Measurements from ENCODE around the gene KAT2A.
"Not testable (repeated sequence)": the region's sequence is repeated elsewhere in the genome, so short reads cannot be mapped to it uniquely, and the experiment has no call there.

The KAT2A gene

DNA sequence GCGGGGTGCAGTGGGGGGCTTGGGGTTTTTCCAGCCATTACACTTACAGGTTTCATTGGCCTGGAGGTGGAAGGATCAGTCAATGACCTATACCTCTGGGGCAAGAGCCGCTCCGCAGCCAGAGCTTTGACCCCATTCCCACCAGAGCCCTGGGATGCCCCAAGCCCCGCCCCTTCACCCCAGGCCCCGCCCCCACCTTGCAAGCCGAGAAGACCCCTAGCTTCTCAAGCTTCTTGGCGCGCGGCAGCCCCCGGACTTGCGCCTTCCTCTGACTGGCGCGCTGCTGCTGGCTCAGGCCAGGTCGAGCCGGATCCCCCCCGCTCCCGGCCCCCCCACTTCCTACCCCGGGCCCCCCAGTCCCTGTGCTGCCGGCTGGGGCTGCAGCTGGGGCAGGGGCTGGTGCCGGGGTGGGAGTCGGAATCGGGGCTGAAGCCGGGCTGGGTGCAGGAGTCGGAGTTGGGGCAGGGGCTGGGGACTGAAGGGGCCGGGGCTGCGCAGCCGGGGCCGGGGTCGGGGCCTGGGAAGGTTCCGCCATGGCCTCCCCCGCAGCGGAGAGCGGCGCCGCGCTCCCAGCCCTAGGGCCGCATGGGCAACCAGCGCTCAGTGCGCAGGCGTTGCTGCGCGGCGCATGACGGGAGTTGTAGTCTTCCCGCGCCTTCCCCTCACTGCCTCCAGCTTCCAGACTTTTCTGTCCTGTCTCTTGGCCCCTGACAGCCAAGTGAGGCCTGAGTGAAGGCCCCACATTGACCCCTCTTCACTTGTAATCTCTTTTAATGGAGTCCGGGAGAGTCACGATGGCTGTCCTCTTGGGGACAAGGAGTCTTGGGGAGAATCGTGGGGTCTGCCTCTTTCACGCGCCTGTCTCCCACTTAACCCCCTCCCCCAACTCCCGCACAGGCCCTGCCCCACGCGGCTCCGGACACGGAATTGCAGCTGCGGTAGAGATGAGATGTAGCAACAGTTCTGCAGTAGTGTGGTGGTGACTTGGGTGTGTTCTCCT, at the start of gene KAT2A:
Gene KAT2A (minus strand): TSS at position 598 of the 1,000 bp plus-strand sequence. CDS start 63 bp downstream, at position 535.
- peak; percentile 83 for DNase-seq

DNA sequence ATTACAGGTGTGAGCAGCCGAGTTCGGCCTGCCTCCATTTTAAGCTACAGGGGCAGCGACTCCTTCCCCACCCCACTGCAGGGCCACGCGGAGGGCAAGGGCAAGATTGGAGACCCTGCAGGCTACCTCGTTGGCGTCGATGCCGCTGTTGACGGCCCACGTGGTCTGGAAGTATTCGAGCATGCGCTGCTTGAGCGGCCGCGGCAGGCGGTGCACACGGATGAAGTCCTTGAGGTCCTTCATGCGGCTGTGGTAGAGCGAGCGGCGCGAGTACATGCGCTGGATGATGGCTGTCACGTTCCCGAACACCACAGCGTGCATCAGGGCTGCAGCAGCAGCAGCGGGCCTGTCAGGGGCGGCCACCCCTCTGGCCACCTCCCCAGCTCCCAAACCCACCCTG, 48.2 kb upstream of the KAT2A start:
- DNase-seq = no peak

DNA sequence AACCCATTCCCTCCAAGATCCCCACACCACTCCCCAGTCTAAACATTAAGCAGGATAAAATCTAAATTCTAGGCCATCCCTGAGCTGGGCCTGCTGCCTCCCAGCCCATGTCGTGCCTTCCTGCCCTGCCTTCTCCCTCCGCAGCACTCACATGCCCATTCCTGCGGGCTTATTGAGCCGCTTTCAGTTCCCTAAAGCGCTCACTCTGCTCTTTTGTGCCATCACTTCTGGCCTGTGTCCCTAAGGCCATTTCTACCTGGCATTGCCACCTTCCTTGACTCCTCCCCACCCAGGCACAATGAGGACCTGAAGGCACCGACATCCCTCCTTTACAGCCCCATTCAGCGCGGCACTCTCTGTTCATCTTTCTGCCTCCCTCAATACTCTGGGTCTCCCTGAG, 46.6 kb upstream of the KAT2A start:
- DNase-seq = no peak

DNA sequence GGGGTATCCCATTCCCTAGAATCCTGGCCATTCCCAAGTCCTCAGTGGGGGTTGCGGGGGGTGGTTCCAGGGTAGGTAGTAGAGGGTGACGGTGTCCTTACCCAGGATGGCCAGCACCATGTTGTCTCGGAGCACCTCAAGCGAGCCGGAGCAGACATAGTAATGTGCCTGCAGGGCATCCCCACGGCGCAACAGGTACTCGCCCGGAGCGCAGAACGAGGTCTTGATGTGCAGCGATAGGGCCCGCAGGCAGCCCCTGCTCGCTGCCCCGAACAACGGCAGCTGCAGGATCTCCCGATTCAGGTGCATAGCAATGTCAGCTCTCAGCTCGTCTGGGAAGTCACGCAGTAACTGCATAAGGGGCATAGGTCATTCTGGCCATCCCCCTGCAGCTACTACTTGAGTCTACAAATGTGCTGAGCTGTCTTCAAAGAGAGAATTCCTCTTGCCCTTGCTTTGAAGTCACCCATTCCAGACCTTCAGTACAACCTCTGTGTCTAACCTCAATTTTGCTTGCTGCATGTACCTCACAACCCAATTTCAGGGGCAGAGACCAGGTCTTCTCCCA, 45.1 kb upstream of the KAT2A start:
- no peak for DNase-seq

DNA sequence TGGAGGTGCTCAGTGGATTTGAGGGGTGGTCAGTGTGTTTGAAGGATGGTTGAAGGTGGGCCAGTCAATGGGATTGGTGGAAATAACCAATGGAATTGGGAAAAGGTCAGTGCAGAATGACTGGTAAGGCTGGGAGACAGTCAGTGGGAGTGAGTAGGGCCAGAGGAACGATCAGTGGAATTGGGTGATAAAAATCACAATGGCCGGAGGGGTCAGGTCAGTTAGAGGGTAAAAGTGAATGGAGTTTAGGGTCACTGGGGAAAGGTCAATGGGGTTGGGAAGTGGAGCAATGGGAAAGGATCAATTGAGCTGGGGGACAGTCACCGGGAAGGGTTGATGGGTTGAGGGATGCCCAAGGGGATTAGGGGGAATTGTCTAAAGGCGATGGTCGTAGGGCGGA, 44.6 kb upstream of the KAT2A start:
- no peak for DNase-seq

DNA sequence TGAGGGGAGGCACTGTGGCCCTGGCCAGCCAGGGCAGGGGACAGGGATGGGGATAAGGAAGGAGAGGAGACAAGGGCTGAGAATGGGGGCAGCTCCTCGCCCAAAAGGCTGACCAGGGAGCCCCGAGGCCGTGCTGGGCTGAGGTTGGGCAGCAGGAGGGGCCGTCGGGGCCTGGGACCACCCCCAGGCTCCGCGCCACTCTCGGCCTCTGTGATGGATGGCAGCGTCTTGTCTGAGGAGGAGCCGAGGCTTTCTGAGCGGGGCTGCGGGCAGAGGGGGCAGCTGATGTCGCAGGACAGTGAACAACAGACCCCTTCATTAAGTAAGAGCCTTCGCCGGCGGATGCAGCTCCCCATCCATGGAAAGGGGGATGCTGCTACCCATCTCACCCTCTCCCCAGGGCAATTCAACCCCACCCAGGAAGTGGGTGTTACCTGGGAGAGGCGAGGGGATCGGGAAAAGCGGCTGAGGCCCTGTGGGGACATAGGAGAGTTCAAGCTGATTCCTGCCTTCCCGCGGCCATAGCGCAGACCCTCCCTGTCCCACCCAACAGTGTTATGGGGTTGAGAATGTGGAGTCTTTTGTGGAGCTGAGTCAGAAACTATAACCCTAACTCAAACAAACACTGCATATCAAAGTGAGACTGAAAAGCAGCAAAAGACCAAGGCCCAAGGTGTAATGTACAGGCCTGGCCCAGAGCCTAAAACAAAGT, 42.7 kb upstream of the KAT2A start:
- DNase-seq = no peak

DNA sequence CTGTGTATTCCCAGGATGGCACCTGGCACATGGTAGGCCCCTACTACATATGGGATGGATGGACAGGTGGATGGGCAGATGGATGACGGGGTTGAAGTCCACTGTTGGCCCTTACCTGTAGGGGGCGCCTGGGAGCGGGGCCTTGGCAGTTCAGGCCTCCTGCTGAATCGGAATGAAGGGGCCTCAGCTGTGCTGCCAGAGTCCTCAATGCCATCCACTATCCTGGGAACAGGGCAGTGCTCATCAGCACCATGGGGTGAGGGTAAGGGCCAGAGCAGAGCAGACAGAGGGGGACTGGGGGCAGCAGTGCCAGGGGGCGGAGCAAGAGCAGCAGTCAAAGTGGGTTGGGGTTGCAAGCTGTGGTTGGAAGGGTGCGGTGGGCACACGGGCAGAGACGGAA, 41.9 kb upstream of the KAT2A start:
- DNase-seq = no peak

DNA sequence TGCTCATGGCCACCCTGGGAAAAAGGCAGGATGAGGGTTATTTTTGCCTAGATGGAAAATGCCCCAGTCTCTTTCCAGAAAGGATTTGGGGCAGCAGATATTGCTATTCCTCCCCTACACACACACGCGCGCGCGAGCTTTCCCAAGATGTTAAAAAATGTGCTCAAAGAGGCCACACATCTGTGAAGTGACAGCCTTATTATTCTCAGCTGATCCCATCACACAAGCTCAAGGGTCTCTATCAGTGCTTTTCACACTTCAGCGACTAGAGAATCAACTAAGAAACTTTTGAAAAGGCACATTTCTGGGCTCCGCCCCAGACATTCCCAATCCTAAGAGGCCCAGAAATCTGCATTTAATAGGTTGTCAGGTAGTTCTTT, 39.4 kb upstream of the KAT2A start:
- DNase-seq = no peak

DNA sequence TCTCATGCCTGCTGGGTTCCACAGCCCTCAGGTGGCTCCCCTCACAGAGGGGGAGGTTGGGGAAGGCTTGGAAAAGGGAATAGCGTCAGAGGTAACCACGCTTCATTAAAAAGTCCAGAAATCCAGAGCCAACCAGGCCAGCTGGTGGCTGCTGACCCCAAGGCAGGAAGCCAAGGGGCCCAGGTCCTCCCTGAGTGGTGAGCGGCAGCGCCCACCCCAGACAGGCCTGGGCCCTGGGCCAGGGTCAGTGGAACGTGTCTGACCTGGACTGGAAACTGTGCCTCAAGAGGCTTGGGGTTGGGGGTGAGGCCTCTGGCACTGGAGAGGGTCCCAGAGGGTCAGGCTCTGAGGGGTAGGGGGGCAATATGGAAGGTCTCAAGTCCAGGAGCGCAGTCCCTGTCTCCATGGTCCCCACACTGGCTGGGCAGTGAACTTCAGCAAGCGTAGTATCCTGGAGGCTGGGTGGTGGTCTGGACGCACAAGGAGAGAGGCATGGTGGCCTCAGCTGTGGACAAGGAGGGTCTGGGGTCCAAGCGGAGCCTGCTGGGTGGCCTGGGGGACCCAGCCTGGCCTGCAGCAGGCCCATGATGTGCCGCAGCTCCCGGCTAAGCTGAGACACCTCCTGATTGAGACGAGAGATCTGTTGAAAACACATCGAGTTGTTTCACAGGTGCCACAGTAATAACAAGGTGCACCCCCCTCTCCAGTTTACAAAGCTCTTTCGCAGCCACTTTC, 38.8 kb upstream of the KAT2A start:
- no peak for DNase-seq

DNA sequence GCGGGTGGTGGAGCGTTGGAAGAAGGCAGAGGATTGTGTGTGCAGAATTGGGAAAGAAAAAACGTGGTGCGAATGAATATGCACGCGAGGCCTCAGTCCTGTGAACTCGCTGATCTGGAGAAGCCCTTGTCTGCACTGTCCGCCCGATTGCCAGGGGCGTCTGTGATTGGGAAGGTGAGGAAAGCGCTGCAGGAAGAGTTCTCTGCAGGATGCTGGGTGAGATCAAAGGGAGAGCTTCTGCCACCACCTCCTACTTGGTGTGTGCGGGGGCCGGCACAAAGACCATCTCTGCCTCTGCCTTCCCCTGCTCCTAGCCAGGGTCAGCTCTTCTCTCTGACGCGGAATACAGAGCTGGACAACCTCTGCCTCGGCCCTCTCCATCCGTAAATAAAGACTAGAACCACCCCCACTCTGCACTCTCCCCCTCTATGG, 34.5 kb upstream of the KAT2A start:
- DNase-seq = no peak

DNA sequence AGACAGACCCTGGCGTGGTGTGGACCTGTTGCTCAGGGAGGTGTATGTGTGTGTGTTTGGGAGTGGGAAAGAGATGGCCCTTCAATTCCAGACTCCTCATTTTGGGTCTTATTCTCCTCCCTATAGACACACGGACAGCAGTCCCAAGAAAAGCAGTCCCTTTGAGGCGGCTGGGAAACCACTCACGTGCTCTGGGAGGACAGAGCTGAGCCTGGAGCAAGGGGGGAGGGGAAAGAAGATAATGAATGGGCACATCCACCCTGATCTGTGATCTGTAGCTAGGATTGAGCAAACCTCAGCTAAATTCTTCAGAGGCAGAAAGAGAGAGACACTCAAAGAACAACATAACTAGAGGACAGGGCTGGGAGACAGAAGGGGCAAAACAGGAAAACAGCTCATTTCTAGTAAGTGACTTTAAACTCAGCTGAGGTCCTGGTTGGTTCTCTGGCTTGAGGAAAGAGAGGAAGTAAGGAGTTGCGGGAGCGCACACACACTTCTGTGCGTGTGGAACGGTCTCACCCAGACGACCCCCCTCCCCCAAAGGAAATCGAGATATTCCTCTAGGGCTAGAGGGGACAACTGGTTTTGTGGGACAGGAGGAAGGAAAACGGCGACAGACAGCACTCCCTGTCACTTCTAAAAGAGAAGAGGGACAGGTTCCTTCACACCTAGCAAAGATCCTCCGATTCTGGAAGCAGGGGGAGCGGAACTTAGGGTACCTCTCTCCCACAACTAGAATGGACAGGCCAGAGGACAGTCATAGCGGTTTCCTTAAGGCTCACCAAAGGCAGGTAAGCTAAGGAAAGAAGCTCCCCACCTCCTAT, 33.0 kb upstream of the KAT2A start:
- DNase-seq = no peak

DNA sequence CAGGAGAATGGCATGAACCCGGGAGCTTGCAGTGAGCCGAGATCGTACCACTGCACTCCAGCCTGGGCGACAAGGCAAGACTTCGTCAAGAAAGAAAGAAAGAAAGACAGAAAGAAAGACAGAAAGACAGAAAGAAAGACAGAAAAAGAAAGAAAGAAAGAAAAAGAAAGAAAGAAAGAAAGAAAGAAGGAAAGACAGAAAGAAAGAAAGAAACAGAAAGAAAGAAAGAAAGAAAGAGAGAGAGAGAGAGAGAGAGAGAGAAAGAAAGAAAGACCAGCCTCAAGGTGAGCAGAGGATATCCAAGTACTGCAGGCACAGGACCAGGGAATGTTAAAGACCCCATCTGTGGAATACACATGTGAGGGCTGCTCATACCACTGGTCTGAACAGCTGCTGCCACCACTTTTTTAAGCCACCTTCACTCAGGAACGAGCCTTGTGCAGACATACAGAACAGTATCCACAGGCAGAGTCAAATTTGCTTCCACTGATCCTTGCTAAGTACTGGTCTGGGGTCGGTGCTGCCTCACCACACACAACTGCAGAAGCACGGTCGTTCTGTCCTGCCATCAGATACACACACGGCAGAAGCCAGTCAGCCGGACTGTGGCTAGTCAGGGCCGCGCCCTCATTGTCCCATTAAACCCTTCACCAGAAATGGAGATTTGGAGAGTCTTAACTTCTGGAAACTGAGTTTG, 25.9 kb upstream of the KAT2A start:
- DNase-seq = no peak

DNA sequence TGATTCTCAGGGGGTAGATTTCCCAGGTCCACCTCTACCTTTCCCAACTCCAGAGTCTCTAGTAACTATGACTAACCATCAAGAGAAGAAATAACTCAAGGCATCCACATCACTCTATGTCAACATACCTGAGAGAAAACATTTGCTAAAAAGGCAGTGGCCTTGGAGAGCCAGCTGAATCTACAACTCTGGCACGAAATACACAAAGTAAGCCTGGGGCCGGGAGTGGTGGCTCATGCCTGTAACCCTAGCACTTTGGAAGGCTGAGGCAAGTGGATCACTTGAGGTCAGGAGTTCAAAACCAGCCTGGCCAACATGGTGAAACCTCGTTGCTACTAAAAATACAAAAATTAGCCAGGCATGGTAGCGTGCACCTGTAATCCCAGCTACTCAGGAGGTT, 22.0 kb upstream of the KAT2A start:
- DNase-seq = not testable (repeated sequence)

DNA sequence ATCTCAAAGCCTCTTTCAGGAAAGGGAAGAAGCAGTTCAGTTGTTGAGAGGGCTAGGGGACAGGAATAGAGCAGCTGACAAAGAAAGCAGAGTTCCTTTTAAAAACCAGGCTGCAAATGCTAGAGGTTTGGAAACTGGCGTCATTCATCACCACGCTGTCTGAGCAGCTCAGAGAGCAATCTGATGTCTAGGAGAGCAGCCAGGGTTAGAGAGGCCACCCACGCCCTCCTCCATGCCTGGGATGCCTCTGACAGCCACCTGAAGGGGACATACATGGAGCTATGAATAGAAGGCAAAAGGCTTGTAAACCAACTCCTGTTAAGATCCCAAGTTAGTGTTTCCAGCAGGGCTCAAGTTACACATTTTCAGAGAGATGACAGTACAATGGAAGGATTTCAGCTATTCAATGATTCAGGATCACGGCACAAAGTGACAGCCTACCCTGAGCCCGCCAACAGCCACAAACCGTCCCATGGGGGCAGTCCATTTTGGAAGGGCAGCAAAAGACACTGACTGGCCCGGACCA, 21.3 kb upstream of the KAT2A start:
- DNase-seq = no peak

DNA sequence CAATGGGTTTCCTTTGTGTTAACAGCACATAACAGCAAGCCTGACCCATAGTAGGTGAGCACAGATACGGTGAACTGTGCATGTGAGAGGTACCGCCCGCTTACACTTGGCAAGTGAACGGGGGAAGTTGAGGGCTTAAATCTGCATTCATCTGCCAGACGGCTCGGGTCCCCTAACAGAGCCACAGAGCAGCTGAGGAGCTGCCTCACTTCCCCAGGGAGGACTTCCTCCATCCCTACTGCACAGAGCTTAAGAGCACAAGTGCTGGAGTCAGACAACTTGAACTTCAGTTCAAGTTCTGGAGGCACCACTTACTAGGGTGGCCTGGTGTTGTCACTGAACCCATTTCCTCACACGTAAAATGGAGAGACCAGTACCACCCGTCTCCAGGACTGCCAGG, 20.2 kb upstream of the KAT2A start:
- DNase-seq = no peak

DNA sequence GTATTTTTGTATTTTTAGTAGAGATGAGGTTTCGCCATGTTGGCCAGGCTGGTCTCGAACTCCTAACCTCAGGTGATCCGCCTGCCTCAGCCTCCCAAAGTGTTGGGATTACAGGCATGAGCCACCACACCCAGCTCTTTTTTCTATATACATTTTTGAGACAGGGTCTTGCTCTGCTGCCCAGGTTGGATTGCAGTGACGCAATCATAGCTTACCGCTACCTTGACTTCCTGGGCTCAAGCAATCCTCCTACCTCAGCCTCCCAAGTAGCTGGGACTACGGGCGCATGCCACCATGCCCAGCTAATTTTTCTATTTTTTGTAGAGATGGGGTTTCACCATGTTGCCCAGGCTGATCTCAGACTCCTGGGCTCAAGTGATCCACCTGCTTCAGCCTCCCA, 19.5 kb upstream of the KAT2A start:
- DNase-seq = not testable (repeated sequence)

DNA sequence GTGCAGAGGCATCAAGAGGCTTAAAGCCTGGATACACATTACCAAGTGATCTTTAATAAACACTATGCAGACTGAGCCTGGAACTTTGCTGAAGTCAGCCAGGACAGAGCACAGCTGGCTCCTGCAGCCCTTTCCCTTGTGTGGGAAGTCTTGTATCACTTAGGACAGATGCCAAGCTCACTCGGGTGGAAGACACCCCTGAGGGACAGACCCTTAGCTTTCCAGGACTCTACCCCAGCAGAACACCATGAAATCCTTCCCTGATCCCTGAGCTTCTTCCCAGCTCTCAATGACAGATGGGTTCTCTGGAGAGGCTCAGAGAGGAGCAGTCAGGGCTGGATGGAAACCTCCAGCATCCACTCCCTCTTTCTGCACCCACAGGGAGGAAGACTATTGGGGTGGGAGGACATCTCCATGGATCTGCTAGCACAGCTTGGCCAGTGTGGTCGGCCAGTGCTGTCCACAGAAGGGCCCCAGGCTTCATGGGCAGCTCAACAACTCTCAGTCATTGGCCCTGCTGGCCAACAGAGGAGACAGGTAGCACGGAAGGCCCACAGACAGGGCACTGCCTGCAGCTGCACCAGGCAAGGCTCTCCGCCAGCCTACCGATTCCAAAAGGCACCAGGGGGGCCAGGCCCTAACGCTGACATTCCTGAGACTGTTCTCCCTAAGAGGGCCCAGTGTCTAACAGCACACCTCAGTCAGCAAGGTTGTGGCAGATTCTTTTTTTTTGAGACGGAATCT, 17.8 kb upstream of the KAT2A start:
- no peak for DNase-seq

DNA sequence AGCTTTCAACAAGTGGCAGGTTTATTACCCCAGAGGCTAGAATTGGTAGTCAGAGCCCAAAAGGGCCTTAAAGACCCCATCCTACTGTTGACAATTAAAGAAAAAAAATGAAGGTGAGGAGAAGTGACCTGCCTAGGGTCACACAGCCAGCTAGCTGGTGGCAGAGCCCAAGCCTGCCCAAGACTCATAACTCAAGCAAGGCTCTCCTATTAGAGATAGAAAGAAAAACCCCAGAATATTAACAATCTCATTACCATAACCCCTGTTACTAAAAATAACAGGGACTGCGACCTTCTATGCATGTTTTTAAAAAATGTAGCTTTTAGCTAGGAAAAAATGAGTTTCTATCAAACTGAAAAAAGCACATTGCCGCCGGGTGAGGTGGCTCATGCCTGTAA, 15.5 kb upstream of the KAT2A start:
- no peak for DNase-seq

DNA sequence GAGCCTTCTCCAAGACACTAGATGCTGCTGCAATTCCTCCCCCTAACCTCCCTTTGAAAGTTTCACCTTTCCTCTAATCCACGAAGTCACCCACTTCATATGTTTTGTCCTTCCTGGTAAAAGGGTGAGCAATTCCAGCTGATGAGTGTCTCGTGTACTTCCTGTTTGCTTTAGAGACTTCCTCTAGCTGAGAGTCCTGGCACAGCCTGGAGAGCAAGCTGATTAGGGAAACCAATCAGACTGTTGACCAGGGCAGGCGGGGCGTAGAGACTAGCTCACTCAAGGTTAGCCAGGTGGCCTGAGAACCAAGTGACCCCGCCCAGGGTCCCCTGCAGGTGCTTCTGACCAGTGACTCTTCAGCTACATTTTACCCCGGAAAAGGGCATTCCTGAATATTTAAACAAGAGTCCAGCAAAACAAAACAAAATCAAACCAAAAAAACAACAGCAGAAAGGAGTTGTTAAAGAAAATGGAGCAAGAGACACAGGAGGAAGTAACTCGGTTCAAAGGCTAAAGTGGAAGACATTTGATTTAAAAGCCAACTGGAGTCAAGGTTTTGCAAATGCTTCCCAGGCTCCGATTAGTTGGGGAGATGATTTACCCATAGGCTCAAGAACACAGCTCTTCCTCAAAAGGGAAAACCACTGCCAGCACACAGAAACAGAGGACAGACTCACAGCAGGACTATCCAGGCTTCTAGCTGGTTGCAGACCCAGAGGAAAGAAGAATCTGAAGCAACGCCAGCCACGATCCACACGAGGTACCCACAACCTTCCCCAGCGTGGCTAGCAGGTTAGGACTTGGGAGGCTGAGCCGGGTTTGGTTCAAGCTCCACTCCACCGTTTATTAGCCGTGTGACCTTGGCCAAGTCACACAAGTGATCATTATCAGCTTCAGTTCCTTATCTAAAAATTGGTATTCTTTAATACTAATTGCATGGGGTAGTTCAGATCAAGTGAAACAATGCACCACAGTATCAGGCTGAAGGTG, 14.8 kb upstream of the KAT2A start:
- DNase-seq = no peak
